GM12801 (cell line): Measurements from ENCODE around the gene DOP1A.

Experiments
- CTCF ChIP-seq: IDR thresholded peaks from one replicate; pipeline ENCODE4 v1.5.1; 2011; ENCODE audit warnings: control low read depth; ENCODE audit not compliant: insufficient read length; ENCODE audit errors: extremely low read depth

The DOP1A gene

GRCh38 chr6:83083476-83083875, 16.0 kb downstream of the DOP1A start:
- no peak for TF ChIP-seq CTCF

- TF ChIP-seq CTCF: no peak
Measured at GRCh38 chr6:83086751-83087150, 19.3 kb downstream of the DOP1A start.

- TF ChIP-seq CTCF: no peak
Measured at GRCh38 chr6:83092756-83093399, 25.4 kb downstream of the DOP1A start.

- TF ChIP-seq CTCF: no peak
Measured at GRCh38 chr6:83096791-83097190, 29.3 kb downstream of the DOP1A start.

- TF ChIP-seq CTCF: no peak
Measured at GRCh38 chr6:83097204-83097603, 29.7 kb downstream of the DOP1A start.

DNA sequence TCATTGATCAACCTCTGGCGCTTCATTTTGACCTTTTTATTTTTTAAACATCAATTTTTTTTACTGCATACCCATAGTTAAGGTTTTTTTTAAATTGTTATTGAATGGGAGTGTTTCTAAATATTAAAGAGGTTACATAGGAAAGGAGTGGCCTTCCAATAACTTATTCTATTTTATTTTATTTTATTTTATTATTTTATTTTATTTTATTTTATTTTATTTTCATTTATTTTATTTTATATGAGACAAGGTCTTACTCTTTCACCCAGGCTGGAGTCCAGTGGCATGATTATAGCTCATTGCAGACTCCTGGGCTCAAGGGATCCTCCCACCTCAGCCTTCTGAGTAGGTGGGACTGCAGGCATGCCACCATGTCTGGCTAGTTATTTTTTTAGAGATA, 30.2 kb downstream of the DOP1A start:
- TF ChIP-seq CTCF: no peak

DNA sequence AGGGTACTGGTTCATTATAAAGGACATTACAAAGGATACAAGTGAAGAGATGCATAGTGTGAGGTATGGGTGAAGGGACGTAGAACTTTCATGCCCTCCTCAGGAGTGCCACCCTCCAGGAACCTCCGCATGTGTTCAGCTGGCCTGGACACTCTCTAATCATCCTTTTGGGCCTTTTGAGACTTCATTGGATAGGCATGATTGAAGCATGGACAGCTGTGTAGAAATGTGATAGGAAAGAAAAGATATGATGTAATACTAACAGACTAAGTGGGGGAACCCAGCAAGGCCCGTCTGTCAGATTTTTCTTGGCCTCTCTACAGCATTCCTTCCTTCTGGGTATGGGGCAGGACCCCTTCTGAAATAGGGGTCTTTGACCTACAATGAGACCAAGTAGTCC, 31.1 kb downstream of the DOP1A start:
- no peak for TF ChIP-seq CTCF

DNA sequence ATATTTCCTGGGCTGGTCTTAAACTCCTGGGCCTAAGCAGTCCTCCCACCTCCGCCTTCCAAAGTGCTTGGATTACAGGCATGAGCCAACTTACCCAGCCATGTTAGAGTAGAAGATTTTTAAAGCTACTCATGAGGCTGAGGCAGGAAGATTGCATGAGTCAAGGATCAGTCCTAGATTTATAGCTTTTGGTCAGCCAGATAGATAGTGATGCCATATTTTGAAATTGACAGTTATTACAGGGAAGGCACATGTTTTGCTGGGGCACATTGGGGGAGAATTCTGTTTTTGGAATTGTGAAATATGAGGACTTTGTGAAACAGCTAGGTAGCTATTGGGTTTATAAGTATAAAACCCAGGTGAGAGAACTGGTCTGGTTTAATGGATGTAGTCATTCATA, 40.9 kb downstream of the DOP1A start:
- TF ChIP-seq CTCF: no peak
